Neural cell (in vitro differentiated cells): ENCODE results near the gene TMEM94. TPM values are rescaled to one million over a fixed set of nuclear protein-coding genes. Genes with fewer than 3 reads are reported as not detected.

Experiments
- H2AFZ ChIP-seq: fragments of 200-600, 300-800 bp; sonication (generic), shearing (Covaris generic); 2 replicates; pipeline ENCODE4 v1.6.0; 2014; ENCODE audit warnings: low read depth, mild to moderate bottlenecking, antibody characterized with exemption, low read length, moderate library complexity
- H3F3A ChIP-seq: fragments of 200-600 bp; shearing (Covaris generic); 2 replicates; pipeline ENCODE4 v1.6.1; 2016; ENCODE audit warnings: mild to moderate bottlenecking, moderate library complexity, mixed read lengths, antibody characterized with exemption, low read length; ENCODE audit not compliant: insufficient read depth, poor library complexity, severe bottlenecking
- H3K27ac ChIP-seq: fragments of 200-600, 300-800 bp; sonication (generic), shearing (Covaris generic); 2 replicates; pipeline ENCODE4 v1.5.1; 2014; ENCODE audit warnings: mild to moderate bottlenecking, low read length, moderate library complexity
- H3K27me3 ChIP-seq: fragments of 300-800, 200-600 bp; sonication (generic), shearing (Covaris generic); 2 replicates; pipeline ENCODE4 v1.6.0; 2014; ENCODE audit warnings: mild to moderate bottlenecking, low read depth, low read length, moderate library complexity; ENCODE audit not compliant: insufficient read depth
- H3K36me3 ChIP-seq: fragments of 300-800, 200-600 bp; sonication (generic), shearing (Covaris generic); 2 replicates; pipeline ENCODE4 v1.5.1; 2014; ENCODE audit warnings: mild to moderate bottlenecking, antibody characterized with exemption, low read length, moderate library complexity; ENCODE audit not compliant: insufficient read depth
- H3K4me2 ChIP-seq: fragments of 300-800, 200-600 bp; sonication (generic), shearing (Covaris generic); 2 replicates; pipeline ENCODE4 v1.6.0; 2014; ENCODE audit warnings: mild to moderate bottlenecking, low read length
- H3K4me3 ChIP-seq: fragments of 300-800, 200-600 bp; sonication (generic), shearing (Covaris generic); 2 replicates; pipeline ENCODE4 v1.5.1; 2014; ENCODE audit warnings: mild to moderate bottlenecking, low read length, moderate library complexity
- H3K79me2 ChIP-seq: fragments of 200-600 bp; shearing (Covaris generic); replicated peaks from 2 replicates; pipeline ENCODE4 v1.6.0; 2014; ENCODE audit warnings: mild to moderate bottlenecking, low read length, moderate library complexity; ENCODE audit not compliant: insufficient read depth
- H3K9ac ChIP-seq: fragments of 300-800, 200-600 bp; sonication (generic), shearing (Covaris generic); 2 replicates; pipeline ENCODE4 v1.6.1; 2016; ENCODE audit warnings: mild to moderate bottlenecking, low read length, mixed read lengths
- H3K9me2 ChIP-seq: fragments of 200-600 bp; shearing (Covaris generic); 2 replicates; pipeline ENCODE4 v1.6.1; 2016; ENCODE audit warnings: mild to moderate bottlenecking, low read length, mixed read lengths; ENCODE audit not compliant: insufficient read depth
- H3K9me3 ChIP-seq: fragments of 200-600, 300-800 bp; sonication (generic), shearing (Covaris generic); 2 replicates; pipeline ENCODE4 v1.6.1; 2016; ENCODE audit warnings: mild to moderate bottlenecking, mixed run types, low read length, moderate library complexity, mixed read lengths
- H4K20me1 ChIP-seq: fragments of 200-600 bp; shearing (Covaris generic); 2 replicates; pipeline ENCODE4 v1.6.1; 2016; ENCODE audit warnings: mild to moderate bottlenecking, mixed run types; ENCODE audit not compliant: insufficient read depth
- EP300 ChIP-seq: fragments of 450-650 bp; conservative IDR thresholded peaks from 2 replicates; pipeline ENCODE4 v1.6.1; 2014; ENCODE audit warnings: antibody characterized with exemption, mild to moderate bottlenecking, moderate library complexity; ENCODE audit not compliant: poor library complexity, severe bottlenecking
- EZH2 ChIP-seq: fragments of 200-600, 300-800 bp; shearing (Covaris generic), sonication (generic); IDR thresholded peaks from 2 replicates; pipeline ENCODE4 v1.6.1; 2014; ENCODE audit warnings: antibody characterized with exemption, low read length, borderline replicate concordance, mild to moderate bottlenecking; ENCODE audit not compliant: insufficient read depth, poor library complexity, severe bottlenecking
- MXI1 ChIP-seq: fragments of 450-650 bp; conservative IDR thresholded peaks from 2 replicates; pipeline ENCODE4 v1.6.1; 2014; ENCODE audit warnings: antibody characterized with exemption, mild to moderate bottlenecking; ENCODE audit not compliant: poor library complexity, severe bottlenecking
- POLR2AphosphoS5 ChIP-seq: IDR thresholded peaks from 2 replicates; pipeline ENCODE4 v1.6.1; 2012
- RAD21 ChIP-seq: fragments of 450-650 bp; conservative IDR thresholded peaks from 2 replicates; pipeline ENCODE4 v1.6.1; 2014; ENCODE audit warnings: antibody characterized with exemption, mild to moderate bottlenecking, moderate library complexity
- REST ChIP-seq: IDR thresholded peaks from 2 replicates; pipeline ENCODE4 v1.6.1; 2012; ENCODE audit warnings: borderline replicate concordance
- SMC3 ChIP-seq: fragments of 450-650 bp; conservative IDR thresholded peaks from 2 replicates; pipeline ENCODE4 v1.6.1; 2014; ENCODE audit warnings: antibody characterized with exemption, mild to moderate bottlenecking, moderate library complexity; ENCODE audit not compliant: poor library complexity
- TAF1 ChIP-seq: IDR thresholded peaks from 2 replicates; pipeline ENCODE4 v1.6.1; 2012; ENCODE audit warnings: low read depth
- polyA plus RNA-seq: library from polyadenylated mRNA; depleted of rRNA; stranded (reverse); fragments of >200 nt; gene quantifications from 2 replicates; pipeline ENCODE4 v1.2.3, GENCODE V29; 2014
- TF ChIP-seq, protein P1 (sequence below): fragments of 450-650 bp; IDR thresholded peaks from 2 replicates; pipeline ENCODE4 v1.5.1; 2014; ENCODE audit warnings: antibody characterized with exemption, mild to moderate bottlenecking, moderate library complexity; ENCODE audit not compliant: poor library complexity, severe bottlenecking

Gene TMEM94
- polyA plus RNA-seq, 1 donor from 2014 or later: 37.0 TPM

- H3K36me3 ChIP-seq: no peaks in the 10 kb centered on the region
- TF ChIP-seq REST (no peak), POLR2AphosphoS5 (no peak), RAD21 (no peak), MXI1 (no peak), TAF1 (no peak), SMC3 (no peak), EP300 (no peak), EZH2 (no peak)
- TF ChIP-seq, protein P1, sequence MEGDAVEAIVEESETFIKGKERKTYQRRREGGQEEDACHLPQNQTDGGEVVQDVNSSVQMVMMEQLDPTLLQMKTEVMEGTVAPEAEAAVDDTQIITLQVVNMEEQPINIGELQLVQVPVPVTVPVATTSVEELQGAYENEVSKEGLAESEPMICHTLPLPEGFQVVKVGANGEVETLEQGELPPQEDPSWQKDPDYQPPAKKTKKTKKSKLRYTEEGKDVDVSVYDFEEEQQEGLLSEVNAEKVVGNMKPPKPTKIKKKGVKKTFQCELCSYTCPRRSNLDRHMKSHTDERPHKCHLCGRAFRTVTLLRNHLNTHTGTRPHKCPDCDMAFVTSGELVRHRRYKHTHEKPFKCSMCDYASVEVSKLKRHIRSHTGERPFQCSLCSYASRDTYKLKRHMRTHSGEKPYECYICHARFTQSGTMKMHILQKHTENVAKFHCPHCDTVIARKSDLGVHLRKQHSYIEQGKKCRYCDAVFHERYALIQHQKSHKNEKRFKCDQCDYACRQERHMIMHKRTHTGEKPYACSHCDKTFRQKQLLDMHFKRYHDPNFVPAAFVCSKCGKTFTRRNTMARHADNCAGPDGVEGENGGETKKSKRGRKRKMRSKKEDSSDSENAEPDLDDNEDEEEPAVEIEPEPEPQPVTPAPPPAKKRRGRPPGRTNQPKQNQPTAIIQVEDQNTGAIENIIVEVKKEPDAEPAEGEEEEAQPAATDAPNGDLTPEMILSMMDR: no peak
- peaks cover 3% of the 10 kb centered on the region for H3K27me3 ChIP-seq
- H3K9me2 ChIP-seq: no peaks in the 10 kb centered on the region
- no peaks in the 10 kb centered on the region for H4K20me1 ChIP-seq
- H3K9me3 ChIP-seq: no peaks in the 10 kb centered on the region
- no peak overlapping the region for H3K4me2 ChIP-seq
- no peaks in the 10 kb centered on the region for H3K79me2 ChIP-seq
- H2AFZ ChIP-seq: no peak overlapping the region
- H3F3A ChIP-seq: no peaks in the 10 kb centered on the region
- no peak overlapping the region for H3K9ac ChIP-seq
- no peak overlapping the region for H3K4me3 ChIP-seq
- no peak overlapping the region for H3K27ac ChIP-seq
These were observed 46.3 kb upstream of the TMEM94 start for GRCh38 chr17:75410141-75410540.

DNA sequence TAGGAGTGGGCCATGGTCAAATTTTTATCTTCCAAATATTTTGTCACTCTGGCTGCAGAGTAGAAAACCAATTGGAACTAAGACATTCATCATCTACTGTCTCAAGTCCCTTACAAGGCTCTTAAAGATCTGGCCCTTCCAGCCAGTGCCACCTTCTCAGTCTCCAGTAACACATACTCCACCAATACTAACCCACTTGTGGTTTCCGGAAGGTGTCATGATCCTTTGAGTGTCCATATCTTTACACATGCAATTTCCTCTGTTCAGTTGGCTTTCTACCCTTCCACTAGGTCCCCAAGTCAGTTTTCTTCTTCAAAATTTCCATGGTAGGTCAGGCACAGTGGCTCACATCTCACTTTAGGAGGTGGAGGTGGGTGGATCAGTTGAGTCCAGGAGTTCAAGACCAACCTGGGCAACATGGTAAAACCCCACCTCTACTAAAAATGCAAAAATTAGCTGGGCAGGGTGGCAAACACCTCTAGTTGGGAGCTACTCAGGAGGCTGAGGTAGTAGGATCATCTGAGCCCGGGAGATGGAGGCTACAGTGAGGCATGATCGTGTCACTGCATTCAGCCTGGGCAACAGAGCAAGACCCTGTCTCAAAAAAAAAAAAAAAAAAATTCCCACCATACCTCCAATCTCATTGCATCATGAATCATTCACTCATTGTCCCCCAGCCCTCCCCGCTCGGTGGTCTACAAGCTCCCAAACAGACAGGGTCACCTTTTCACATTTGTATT is 44.9 kb upstream of the TMEM94 start:
- H2AFZ ChIP-seq: no peak overlapping the region
- no peaks in the 10 kb centered on the region for H3K79me2 ChIP-seq
- TF ChIP-seq POLR2AphosphoS5: no peak
- TF ChIP-seq TAF1: no peak
- no peak for TF ChIP-seq RAD21
- no peak overlapping the region for H3K4me2 ChIP-seq
- no peaks in the 10 kb centered on the region for H4K20me1 ChIP-seq
- H3K9me3 ChIP-seq: no peaks in the 10 kb centered on the region
- H3F3A ChIP-seq: no peaks in the 10 kb centered on the region
- H3K27me3 ChIP-seq: peaks cover 8% of the 10 kb centered on the region
- no peaks in the 10 kb centered on the region for H3K36me3 ChIP-seq
- H3K27ac ChIP-seq: no peak overlapping the region
- no peaks in the 10 kb centered on the region for H3K9me2 ChIP-seq
- H3K4me3 ChIP-seq: no peak overlapping the region
- H3K9ac ChIP-seq: no peak overlapping the region
